ENCODE data around the gene ABCD2.

GRCh38 chr12:39612250-39612649, 7.4 kb downstream of the ABCD2 start:
- TF ChIP-seq, protein P1, sequence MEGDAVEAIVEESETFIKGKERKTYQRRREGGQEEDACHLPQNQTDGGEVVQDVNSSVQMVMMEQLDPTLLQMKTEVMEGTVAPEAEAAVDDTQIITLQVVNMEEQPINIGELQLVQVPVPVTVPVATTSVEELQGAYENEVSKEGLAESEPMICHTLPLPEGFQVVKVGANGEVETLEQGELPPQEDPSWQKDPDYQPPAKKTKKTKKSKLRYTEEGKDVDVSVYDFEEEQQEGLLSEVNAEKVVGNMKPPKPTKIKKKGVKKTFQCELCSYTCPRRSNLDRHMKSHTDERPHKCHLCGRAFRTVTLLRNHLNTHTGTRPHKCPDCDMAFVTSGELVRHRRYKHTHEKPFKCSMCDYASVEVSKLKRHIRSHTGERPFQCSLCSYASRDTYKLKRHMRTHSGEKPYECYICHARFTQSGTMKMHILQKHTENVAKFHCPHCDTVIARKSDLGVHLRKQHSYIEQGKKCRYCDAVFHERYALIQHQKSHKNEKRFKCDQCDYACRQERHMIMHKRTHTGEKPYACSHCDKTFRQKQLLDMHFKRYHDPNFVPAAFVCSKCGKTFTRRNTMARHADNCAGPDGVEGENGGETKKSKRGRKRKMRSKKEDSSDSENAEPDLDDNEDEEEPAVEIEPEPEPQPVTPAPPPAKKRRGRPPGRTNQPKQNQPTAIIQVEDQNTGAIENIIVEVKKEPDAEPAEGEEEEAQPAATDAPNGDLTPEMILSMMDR (IDR thresholded peaks at IDR 0.05 in 2 of 3, conservative IDR thresholded peaks at IDR 0.05 in 1 of 3; ENCODE audit: borderline replicate concordance in 1 of 3, insufficient read depth in 1 of 3, low read depth in 2 of 3, low read length in 2 of 3), result no peak
- no peak for TF ChIP-seq JUND (IDR thresholded peaks at IDR 0.05)
- TF ChIP-seq POLR2A (IDR thresholded peaks at IDR 0.05; ENCODE audit: borderline replicate concordance, extremely low read depth, insufficient read depth, insufficient read length), result no peak
- TF ChIP-seq, protein P2, sequence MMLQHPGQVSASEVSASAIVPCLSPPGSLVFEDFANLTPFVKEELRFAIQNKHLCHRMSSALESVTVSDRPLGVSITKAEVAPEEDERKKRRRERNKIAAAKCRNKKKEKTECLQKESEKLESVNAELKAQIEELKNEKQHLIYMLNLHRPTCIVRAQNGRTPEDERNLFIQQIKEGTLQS (IDR thresholded peaks at IDR 0.05), result no peak
- TF ChIP-seq POLR2AphosphoS5 (IDR thresholded peaks at IDR 0.05; ENCODE audit: low read depth, low read length), result no peak
- no peak for TF ChIP-seq EZH2 (IDR thresholded peaks at IDR 0.05)
- TF ChIP-seq RAD21 (IDR thresholded peaks at IDR 0.05; ENCODE audit: low read depth), result no peak
- TF ChIP-seq, protein P3, sequence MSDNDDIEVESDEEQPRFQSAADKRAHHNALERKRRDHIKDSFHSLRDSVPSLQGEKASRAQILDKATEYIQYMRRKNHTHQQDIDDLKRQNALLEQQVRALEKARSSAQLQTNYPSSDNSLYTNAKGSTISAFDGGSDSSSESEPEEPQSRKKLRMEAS (IDR thresholded peaks at IDR 0.05), result no peak
- no peak for TF ChIP-seq REST (IDR thresholded peaks at IDR 0.05; ENCODE audit: low read depth)
